ENCODE data around the gene METAP1D.

METAP1D gene

GRCh38 chr2:172080641-172081220 lies 81.0 kb downstream of the METAP1D start:
- DNase-seq (ENCODE audit: low read depth), result no peak

- no peak for DNase-seq (ENCODE audit: low read depth)
Measured at GRCh38 chr2:172081221-172082022, 81.7 kb downstream of the METAP1D start.

GRCh38 chr2:172082105-172082943 lies 82.6 kb downstream of the METAP1D start:
- no peak for DNase-seq (ENCODE audit: low read depth)

- DNase-seq (ENCODE audit: low read depth), result no peak
Measured at GRCh38 chr2:172082944-172083627, 83.3 kb downstream of the METAP1D start.

GRCh38 chr2:172083628-172084394 lies 84.1 kb downstream of the METAP1D start:
- DNase-seq (ENCODE audit: low read depth), result no peak

- no peak for DNase-seq (ENCODE audit: low read depth)
Measured at GRCh38 chr2:172084395-172084644, 84.6 kb downstream of the METAP1D start.

GRCh38 chr2:172084645-172085459 lies 85.1 kb downstream of the METAP1D start:
- DNase-seq (ENCODE audit: low read depth), result no peak

GRCh38 chr2:172085460-172086159 lies 85.9 kb downstream of the METAP1D start, which contains the start of gene DLX1:
Gene DLX1 (plus strand): TSS chr2:172085507. CDS start chr2:172085678, 171 bp downstream.
- no peak for DNase-seq (ENCODE audit: low read depth)

- peak; percentile 53 for DNase-seq (ENCODE audit: low read depth)
Measured at GRCh38 chr2:172086241-172087206, 86.8 kb downstream of the METAP1D start.

- DNase-seq (ENCODE audit: low read depth), result no peak
Measured at GRCh38 chr2:172087207-172087779, 87.5 kb downstream of the METAP1D start.

GRCh38 chr2:172087780-172088244 lies 88.1 kb downstream of the METAP1D start:
- no peak for DNase-seq (ENCODE audit: low read depth)

GRCh38 chr2:172088245-172089004 lies 88.7 kb downstream of the METAP1D start:
- no peak for DNase-seq (ENCODE audit: low read depth)

- DNase-seq (ENCODE audit: low read depth), result no peak
Measured at GRCh38 chr2:172089005-172089504, 89.3 kb downstream of the METAP1D start.

GRCh38 chr2:172089633-172090032 lies 89.9 kb downstream of the METAP1D start:
- no peak for DNase-seq (ENCODE audit: low read depth)

- DNase-seq (ENCODE audit: low read depth), result no peak
Measured at GRCh38 chr2:172090044-172090961, 90.5 kb downstream of the METAP1D start.

GRCh38 chr2:172091000-172091641 lies 91.4 kb downstream of the METAP1D start:
- no peak for DNase-seq (ENCODE audit: low read depth)
